Activated CD4-positive, alpha-beta T cell treated with anti-CD3 and anti-CD28 coated beads, Interleukin-2, amount 50 U/mL, for 24 hours (primary cell): Measurements from ENCODE around the gene CAPN8.
"Not testable (repeated sequence)": the region's sequence is repeated elsewhere in the genome, so short reads cannot be mapped to it uniquely, and the experiment has no call there.

Source experiments
- DNase-seq, 2 donors: peaks; one replicate each; pipeline ENCODE4 v3.0.0-alpha.2; 2020; ENCODE audit warnings: low read depth in 1 of 2, low spot score in 1 of 2

The CAPN8 gene

DNA sequence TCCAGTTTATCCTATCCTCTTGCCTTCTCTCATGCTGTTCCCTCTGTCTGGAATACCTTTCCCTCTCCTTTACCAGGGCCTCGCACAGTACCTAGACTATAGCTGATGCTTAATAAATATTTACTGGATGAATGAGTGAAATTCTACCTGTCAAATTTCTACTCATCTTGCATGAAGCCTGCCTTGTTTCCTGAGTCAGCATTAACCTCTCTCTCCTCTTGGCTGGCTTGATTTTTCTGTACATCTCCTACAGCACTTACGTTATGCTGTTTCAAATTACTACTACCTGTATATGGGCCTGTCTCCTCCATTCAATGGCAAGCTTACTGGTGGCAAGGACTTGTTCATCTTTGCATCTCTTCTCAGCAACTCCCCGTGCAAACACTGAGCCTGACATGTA, 130.8 kb downstream of the CAPN8 start:
- DNase-seq: no peak

DNA sequence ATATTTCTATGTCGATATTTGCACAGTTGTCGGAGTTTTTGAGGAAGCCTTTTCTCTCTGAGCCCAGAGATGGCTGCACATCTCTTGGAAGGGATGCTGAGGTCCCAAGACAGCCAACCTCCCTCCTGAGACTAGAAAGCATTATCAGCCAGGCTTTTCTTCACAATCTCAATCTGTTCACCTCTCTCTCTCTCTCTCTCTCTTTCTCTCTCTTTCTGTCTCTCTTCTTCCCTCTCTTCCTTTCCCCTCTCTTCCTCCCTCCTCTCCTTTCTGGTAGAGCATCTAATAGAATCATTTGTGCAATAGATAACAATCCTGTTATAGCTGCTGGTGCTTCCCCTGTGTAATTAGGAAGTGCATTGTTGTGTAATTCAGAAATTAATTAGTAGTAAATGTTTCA, 131.8 kb downstream of the CAPN8 start:
- no peak for DNase-seq

DNA sequence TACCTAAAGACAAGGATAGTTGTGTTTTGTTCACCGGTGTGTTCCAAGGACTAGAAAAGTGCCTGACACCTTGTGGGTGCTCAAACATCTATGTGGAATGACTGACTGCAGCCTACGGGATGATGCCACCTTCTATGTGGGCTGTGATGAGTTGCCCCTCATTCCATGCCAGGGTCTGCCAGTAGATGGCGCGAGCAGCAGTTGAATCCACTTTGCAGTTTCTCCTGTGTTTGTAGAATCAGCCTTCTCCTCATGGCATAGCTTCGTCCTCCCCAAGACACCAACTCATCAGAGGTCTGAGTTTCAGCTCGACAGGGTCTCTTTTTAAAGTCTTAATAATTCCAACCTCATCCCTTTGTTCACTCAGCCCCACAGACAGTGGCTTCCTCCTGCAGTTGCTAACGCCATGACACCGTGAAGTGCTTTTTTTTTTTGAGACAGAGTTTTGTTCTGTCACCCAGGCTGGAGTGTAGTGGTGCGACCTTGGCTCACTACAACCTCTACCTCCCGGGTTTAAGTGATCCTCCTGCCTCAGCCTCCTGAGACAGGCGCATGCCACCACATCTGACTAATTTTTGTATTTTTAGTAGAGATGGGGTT, 133.7 kb downstream of the CAPN8 start:
- peak in 1 of 2 donors; percentile 17 for DNase-seq

DNA sequence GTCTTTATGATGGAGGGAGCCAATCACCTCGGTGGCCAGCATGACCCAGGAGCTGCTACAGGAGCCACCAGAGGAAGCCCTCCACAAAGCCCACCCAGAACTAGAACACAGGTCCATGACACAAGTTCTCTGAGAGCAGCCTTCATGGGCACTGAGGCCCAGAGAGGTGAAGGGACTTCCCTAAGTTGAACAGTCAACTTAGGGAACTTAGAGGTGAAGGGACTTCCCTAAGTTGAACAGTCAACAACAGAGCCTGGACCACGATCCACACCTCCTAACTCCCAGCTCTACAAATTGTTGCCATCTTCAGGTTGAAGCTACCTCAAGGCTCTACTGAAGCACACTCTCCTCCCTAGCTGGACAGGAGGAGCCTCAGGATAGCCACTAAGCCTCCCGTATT, 139.5 kb downstream of the CAPN8 start:
- DNase-seq: no peak

DNA sequence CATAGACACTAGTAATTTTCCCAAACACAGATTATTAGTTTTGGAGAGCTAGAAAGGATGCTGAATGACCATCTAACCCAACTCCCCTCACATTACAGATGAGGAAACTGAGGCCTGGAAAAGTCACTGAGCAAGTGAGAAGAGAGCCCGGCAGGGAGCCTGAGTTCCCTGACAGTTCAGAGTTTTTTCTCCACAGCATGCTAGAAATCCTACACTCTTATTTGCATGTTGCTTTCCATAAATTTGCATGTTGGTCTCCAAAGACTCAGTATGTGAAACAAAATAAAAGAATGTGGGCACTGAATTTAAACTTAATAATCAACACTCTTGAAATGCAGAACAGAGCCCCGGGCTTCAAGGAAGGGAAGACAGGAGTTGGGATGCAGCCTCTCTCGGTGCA, 140.0 kb downstream of the CAPN8 start:
- DNase-seq: no peak

GRCh38 chr1:223524930-223525451, 140.5 kb downstream of the CAPN8 start:
- DNase-seq: no peak

- DNase-seq: no peak
Measured at GRCh38 chr1:223521150-223521549, 144.4 kb downstream of the CAPN8 start.

GRCh38 chr1:223520200-223520599, 145.3 kb downstream of the CAPN8 start:
- DNase-seq: no peak

DNA sequence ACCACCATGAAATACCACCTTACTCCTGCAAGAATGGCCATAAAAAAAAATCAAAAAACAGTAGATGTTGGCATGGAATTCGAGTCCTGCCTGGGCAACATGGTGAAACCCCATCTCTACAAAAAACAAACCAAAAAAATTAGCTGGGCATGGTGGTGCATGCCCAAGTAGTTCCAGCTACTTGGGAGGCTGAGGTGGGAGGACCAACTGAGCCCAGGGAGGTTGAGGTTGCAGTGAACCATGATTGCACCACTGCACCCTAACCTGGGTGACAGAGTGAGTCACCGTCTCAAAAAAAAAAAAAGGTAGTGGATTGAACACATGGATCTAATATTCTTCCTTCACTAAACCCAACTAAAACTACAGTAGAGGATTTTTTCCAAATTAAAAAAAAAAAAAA, 146.4 kb downstream of the CAPN8 start:
- DNase-seq: no peak

- DNase-seq: not testable (repeated sequence)
Measured at GRCh38 chr1:223518553-223518952, 146.9 kb downstream of the CAPN8 start.

DNA sequence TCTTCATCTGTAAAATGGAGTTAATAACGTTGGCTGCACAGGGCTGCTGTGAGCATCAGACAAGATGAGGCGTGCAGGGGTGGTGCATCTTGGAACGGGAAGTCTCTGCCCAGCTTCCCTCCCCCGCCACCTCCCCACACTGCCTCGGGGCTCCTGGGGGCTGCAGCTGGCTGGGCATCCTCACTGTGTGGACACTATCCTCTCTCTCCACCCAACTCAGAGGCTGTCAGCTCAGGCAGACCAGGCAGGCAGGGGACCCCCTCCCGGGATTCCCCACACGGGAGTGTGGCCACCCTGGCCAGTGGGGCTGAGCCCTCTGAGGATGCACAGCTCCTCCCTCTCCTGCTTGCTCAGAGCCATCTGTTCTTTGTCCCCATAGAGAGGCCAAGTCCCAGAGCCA, 149.6 kb downstream of the CAPN8 start:
- no peak for DNase-seq

DNA sequence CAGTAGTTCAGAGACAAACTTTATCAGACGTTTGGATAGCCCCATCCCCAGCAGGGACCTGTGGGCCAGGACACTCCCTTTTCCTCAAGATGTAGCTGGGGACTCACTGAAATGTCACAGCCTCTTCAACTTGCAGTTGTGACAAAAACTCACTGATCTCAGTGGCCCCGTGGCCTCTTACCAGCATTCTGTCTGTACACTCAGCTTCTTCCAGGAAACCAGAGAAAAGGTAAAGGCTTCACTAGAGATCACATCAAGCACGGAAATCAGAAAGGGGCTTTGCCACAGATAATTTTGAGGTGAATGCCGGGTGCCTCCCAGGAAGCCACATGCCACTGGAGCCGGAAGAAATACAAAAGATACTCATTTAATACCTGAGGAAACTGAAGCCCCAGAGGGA, 150.1 kb downstream of the CAPN8 start:
- no peak for DNase-seq

- DNase-seq: no peak
Measured at GRCh38 chr1:223514644-223515043, 150.9 kb downstream of the CAPN8 start.

DNA sequence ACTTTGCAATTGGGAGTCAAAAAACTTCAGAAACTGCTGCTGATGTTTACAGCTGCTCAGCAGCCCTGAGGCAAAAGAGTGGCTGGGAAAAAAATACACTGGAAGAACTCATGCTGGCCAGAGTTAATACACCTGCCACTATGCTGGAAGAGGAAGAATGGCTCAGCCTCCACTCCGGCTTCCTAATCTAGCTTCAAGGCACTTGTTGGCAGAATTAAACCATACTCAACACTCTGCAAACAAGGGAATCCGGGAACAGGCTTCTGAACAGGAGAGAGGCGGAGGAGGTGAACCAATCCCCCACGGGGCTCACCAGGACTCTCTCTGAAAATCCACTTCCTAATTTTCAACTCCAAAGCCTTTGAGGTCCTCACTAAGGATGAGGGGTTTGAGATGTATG, 152.2 kb downstream of the CAPN8 start:
- no peak for DNase-seq

GRCh38 chr1:223512057-223512456, 153.4 kb downstream of the CAPN8 start:
- DNase-seq: no peak

DNA sequence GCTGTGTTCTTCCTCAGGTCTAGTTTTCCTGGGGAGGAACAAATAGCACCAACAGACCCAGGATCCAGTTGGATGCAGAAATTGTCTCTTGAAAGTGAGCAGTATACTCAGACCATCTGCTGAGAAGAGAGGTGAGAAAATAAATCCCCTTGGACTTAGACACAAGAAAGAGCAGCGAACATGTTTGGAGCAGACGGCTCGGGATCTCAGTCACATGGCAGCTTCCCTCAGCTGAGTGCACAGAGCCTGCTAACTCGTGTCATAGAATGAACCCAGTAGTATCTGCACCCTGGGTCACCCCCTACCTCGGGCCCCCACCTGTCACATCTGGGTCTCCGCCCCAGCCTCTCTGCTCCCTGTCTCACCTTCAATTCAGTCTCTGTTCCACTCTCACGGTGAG, 156.7 kb downstream of the CAPN8 start:
- no peak for DNase-seq

- DNase-seq: no peak
Measured at GRCh38 chr1:223504741-223505140, 160.8 kb downstream of the CAPN8 start.

DNA sequence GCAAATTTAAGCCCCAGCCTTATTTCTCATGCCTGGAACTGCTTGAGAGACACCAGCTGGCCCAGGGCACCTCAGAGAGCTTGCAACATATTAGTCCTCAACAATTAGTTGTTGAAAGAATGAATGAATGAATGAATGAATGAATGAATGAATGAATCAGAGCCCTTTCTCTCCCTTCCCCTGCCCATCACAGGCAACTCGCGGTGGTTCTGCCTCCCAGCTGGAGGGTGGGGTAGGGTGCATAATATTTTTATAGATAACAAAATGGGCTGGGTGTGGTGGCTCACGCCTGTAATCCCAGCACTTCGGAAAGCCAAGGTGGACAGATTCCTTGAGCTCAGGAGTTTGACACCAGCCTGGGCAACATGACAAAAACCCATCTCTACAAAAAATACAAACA, 162.2 kb downstream of the CAPN8 start:
- no peak for DNase-seq

DNA sequence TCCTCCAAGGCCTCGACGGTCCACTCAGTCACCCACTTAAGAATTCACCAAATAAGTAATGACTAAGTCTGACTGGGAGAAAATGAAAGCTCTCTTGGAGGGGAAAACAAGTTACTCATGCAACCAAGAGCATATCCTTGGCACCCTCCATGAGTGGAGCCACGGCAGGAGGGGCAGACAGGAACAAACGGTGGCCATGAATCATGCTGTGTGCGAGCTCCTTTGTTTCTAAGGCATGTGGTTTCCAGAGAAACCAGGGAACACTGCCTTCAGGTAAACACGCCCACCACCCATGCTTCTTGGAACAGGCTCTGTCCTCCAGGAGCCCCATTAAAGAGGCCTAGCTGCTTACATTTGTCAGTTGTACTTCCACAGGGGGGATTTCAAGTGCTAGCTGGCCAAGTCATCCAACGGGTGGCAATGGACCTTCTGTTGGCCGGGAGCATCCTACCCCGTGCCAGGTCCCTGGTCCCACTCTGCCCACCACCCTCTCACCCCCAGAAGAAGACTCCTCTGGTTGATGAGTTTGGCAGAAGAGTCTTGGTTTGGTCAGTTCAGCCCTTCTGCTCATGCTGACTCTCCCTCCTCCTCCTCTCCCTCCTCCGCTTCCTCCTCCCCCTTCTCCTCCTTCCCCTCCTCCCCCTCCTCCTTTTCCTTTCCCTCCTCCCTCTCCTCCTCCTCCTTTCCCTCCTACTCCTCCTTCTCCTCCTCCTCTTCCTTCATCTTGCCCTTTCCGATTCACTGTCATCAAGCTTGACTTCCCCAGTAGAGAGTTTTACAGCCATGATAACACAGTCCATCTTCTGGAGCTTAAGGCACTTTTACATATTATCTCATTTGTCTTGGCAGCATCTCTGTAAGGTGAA, 164.7 kb downstream of the CAPN8 start:
- DNase-seq: no peak

DNA sequence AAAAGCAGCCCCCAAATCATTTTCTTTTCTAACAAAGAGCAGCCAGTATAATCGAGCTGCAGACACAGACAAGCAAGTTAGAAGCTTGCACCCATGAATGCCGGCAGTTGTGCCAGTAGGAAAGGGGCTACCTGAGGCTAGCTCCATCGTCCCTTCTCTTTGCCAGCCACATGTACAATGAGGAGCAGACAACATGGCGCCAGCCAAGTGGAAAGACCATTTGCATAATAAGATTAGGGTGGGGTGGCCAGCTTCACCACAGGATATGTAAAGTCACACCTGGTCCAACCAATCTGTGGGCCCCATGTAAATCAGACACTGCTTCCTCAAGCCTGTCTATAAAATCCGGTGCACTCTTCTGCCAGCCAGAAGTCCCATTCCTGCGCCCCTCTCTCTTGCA, 168.6 kb downstream of the CAPN8 start:
- no peak for DNase-seq

DNA sequence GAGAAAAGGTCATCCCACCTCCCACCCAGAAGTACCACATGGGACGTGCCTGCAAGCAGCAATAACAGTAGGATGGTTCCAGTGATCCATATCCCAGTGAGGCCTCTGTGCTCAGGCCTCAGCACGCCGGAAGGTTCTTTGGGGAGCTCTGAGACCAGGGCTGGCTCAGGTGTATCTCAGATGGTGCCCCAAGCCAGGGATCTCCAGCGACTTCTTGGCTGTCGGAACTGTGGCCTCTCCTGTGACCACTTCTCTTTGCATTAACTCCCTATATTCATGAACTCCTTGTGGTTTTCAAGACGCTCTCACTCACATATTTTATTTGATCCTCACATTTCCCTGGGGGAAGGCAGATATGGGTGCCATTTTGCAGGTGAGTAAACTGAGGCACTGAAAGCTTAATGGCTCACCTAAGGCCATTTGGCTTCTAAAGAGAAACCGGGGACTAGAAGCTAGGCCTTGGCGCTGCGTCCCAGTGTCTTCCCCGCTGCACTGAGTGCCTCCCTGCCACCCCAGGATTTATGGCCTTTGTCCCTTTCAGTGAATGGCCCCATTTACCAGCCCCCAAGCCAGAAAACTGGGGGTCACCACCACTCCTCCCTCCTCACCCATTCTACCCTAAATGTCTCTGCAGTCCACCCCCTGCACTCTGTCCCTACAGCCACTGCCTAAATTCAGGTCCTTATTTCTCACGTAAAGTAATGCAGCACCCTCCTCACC, 170.4 kb downstream of the CAPN8 start:
- no peak for DNase-seq

- DNase-seq: no peak
Measured at GRCh38 chr1:223492044-223492443, 173.5 kb downstream of the CAPN8 start.
